ENCODE measurements around the gene CDKL5. TPM values are rescaled to one million over a fixed set of nuclear protein-coding genes. Genes with fewer than 3 reads are reported as not detected.

The CDKL5 gene
- total and polyA plus RNA-seq, 2 experiments from 2014 or later, result 7.5 to 13.7 TPM

- TF ChIP-seq ZNF114 (CRISPR knock-in tag; IDR thresholded peaks at IDR 0.05) (no peak), NANOG (IDR thresholded peaks at IDR 0.05; ENCODE audit: borderline replicate concordance) (no peak), EZH2 (IDR thresholded peaks at IDR 0.05; ENCODE audit: low read depth, unreplicated experiment) (no peak), POLR2AphosphoS5 (IDR thresholded peaks at IDR 0.05; ENCODE audit: low read depth) (no peak), CREB1 (CRISPR knock-in tag; IDR thresholded peaks at IDR 0.05; ENCODE audit: low read depth) (no peak), ZNF331 (CRISPR knock-in tag; IDR thresholded peaks at IDR 0.05; ENCODE audit: low read depth) (no peak), STAT1 (IDR thresholded peaks at IDR 0.05; ENCODE audit: unreplicated experiment) (no peak), REST (IDR thresholded peaks at IDR 0.05; ENCODE audit: unreplicated experiment) (no peak), ETS1 (IDR thresholded peaks at IDR 0.05) (no peak), ZNF462 (CRISPR knock-in tag; IDR thresholded peaks at IDR 0.05) (no peak), CTCF (conservative IDR thresholded peaks at IDR 0.05; ENCODE audit: low read depth in 2 of 2) (no peak), EZH2phosphoT487 (IDR thresholded peaks at IDR 0.05; ENCODE audit: unreplicated experiment) (no peak), JUNB (IDR thresholded peaks at IDR 0.05; ENCODE audit: unreplicated experiment) (no peak)
- H3K27me3 ChIP-seq (ENCODE audit: insufficient read depth), result no peaks in the 10 kb centered on the region
- H3K9me2 ChIP-seq (ENCODE audit: insufficient read depth), result no peaks in the 10 kb centered on the region
- Mint-ChIP-seq H3K9me3 (peaks cover 3% of the 10 kb centered on the region; the same call in 1 of the 3 replicates), H3K27ac (no peak overlapping the region), H3K4me1 (no peaks in the 10 kb centered on the region), H3K4me3 (no peak overlapping the region), H3K36me3 (ENCODE audit: low read depth) (no peaks in the 10 kb centered on the region), H3K27me3 (ENCODE audit: insufficient read depth, low read depth, poor library complexity) (peaks cover 2% of the 10 kb centered on the region)
- no peaks in the 10 kb centered on the region for H3K4me1 ChIP-seq (ENCODE audit: insufficient read depth)
- no peak overlapping the region for H3K27ac ChIP-seq (ENCODE audit: low read depth)
- H3K4me2 ChIP-seq, result no peak overlapping the region
- no peak overlapping the region for H2AFZ ChIP-seq
- no peak overlapping the region for H3K4me3 ChIP-seq
- no peaks in the 10 kb centered on the region for H3K36me3 ChIP-seq (ENCODE audit: insufficient read depth)
- no peaks in the 10 kb centered on the region for H3K79me2 ChIP-seq (replicated peaks; ENCODE audit: insufficient read depth)
- ATAC-seq (no peak; the same call in 2 of the 3 replicates), DNase-seq (ENCODE audit: low spot score) (no peak)
- no peaks in the 10 kb centered on the region for H3F3A ChIP-seq (replicated peaks; ENCODE audit: low read depth)
- no peaks in the 10 kb centered on the region for H4K20me1 ChIP-seq (replicated peaks; ENCODE audit: insufficient read depth)
Measured at GRCh38 chrX:18661273-18661672, 235.9 kb downstream of the CDKL5 start.

Measured in GM23338 (cell line).